Upper lobe of left lung (tissue), 6 donors: ENCODE data around the gene SH3BP4. TPM values are rescaled to one million over a fixed set of nuclear protein-coding genes. Genes with fewer than 3 reads are reported as not detected.

ENCODE experiments used
- ATAC-seq, 2 donors: fragments of 200-7000 bp; cut with Tn5 transposase; one replicate each; pipeline ENCODE4 v1.9.1; 2022; ENCODE audit warnings: mild to moderate bottlenecking in 2 of 2, moderate library complexity in 2 of 2; ENCODE audit not compliant: low FRiP score in 2 of 2
- DNase-seq, 2 donors: peaks; one replicate each; pipeline ENCODE4 v3.0.0-alpha.2; 2019 to 2020
- H3K27ac ChIP-seq, 4 donors: fragments of 200-600 bp; sonication (generic); one replicate each; pipeline ENCODE4 v1.5.1; 2016 to 2019
- H3K27me3 ChIP-seq, 4 donors: fragments of 200-600 bp; sonication (generic); one replicate each; pipeline ENCODE4 v1.5.1; 2017 to 2019
- H3K36me3 ChIP-seq, 4 donors: fragments of 200-600 bp; sonication (generic); one replicate each; pipeline ENCODE4 v1.5.1; 2016 to 2019
- H3K4me1 ChIP-seq, 4 donors: fragments of 200-600 bp; sonication (generic); one replicate each; pipeline ENCODE4 v1.5.1; 2018 to 2019
- H3K4me3 ChIP-seq, 4 donors: fragments of 200-600 bp; sonication (generic); one replicate each; pipeline ENCODE4 v1.5.1; 2017 to 2019; ENCODE audit warnings: mild to moderate bottlenecking in 2 of 4, moderate library complexity in 1 of 4
- H3K9me3 ChIP-seq, 4 donors: fragments of 200-600 bp; sonication (generic); one replicate each; pipeline ENCODE4 v1.5.1; 2018 to 2019
- CTCF ChIP-seq, 6 experiments: fragments of 450-650 bp in 4 of 6; fragments of 200-600 bp in 2 of 6; sonication (generic) in 2 of 6; IDR thresholded peaks; one replicate each; pipeline ENCODE4 v1.5.1; 2016 to 2019; ENCODE audit warnings: antibody characterized with exemption in 6 of 6
- EP300 ChIP-seq, 4 donors: sonication (generic); formaldehyde crosslinking; IDR thresholded peaks; one replicate each; pipeline ENCODE4 v1.5.1; 2017; ENCODE audit warnings: antibody characterized with exemption in 4 of 4, control low read depth in 2 of 4
- POLR2A ChIP-seq, 4 donors: fragments of 450-650 bp; IDR thresholded peaks; one replicate each; pipeline ENCODE4 v1.5.1; 2016 to 2017; ENCODE audit warnings: antibody characterized with exemption in 4 of 4, mild to moderate bottlenecking in 2 of 4
- POLR2AphosphoS5 ChIP-seq, 2 donors: sonication (generic); formaldehyde crosslinking; IDR thresholded peaks; one replicate each; pipeline ENCODE4 v1.5.1; 2017; ENCODE audit warnings: antibody characterized with exemption in 2 of 2
- WGBS, 2 donors: methylation state at CpG; one replicate each; pipeline ENCODE4 v1.1.5; 2017 to 2018; 5-methylcytosine and 5-hydroxymethylcytosine counted together
- total RNA-seq, 6 donors: library from RNA; depleted of rRNA in 4 of 6; stranded (reverse); fragments of >200 nt in 4 of 6; gene quantifications; one replicate each; pipeline versions ENCODE4 v1.1.0 to v1.2.1, GENCODE V29; 2016 to 2021
- donor health status: DM: no; HTN: no; CAD: no; lungs with moderate emphysema.
- donor health status: DM: no; HTN: yes; CAD: no; lungs with severe emphysema.

The SH3BP4 gene
- total RNA-seq, 6 donors from 2014 or later = 27.3 to 57.3 (median 33.4) TPM

- ATAC-seq (no peak), DNase-seq (no peak)
- H3K36me3 ChIP-seq = peaks cover 0 to 18% (median 0%) of the 10 kb centered on the region in 4 donors
- H3K27me3 ChIP-seq = no peaks in the 10 kb centered on the region
- H3K4me1 ChIP-seq = peaks cover 6 to 27% (median 11%) of the 10 kb centered on the region in 4 donors
- no peak overlapping the region for H3K4me3 ChIP-seq
- H3K9me3 ChIP-seq = no peaks in the 10 kb centered on the region
- TF ChIP-seq EP300 (IDR thresholded peaks at IDR 0.05) (no peak), POLR2AphosphoS5 (IDR thresholded peaks at IDR 0.05) (no peak), CTCF (IDR thresholded peaks at IDR 0.05) (no peak), POLR2A (IDR thresholded peaks at IDR 0.05) (no peak)
- H3K27ac ChIP-seq = peak overlapping the region in 2 of 4 donors; percentile 9 to 64
- 60 to 67% methylated on average over 11 of the region's 11 CpGs for WGBS, 2 donors
These were observed 48.1 kb downstream of the SH3BP4 start for GRCh38 chr2:234999740-235000425.

DNA sequence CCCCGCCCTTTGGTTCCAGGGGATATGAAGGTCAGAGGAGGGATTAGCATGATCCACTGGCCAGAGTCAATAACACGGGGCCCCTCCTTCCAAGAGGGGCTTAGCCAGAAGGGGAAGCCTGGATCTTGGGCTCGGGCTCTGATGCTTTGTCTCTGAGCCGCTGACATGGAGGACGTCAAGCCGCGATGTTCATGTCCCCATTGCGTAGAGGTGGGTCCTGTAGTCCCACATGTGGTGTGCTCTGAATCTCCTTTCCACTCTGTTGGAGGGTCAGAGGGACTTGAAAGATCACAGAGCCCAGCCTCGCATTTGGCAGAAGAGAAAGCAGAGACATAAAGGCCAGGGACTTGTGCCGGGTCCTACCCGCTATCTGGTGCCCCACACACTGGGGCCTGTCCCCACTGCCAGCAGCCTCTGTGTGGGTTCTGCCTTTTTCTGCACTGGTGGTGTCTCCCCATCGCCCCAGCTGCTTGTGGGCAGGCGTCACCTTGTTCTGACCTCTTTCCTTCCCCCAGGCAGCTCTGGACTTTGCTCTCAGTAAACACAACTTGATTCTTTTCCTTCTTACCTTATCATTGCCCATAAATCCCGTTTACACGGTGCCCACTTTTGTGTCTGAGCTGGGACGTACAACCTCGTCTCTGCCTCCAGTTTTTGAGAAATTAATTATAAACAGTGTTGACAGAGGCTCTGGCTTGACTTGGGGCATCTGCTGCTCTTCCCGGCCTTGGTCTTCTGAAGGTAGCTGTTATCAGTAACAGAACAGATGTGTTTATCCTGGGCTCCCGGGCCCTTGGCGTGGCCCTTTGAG, 48.8 kb downstream of the SH3BP4 start:
- H3K27me3 ChIP-seq = no peaks in the 10 kb centered on the region
- DNase-seq (no peak), ATAC-seq (no peak)
- TF ChIP-seq CTCF (IDR thresholded peaks at IDR 0.05) (no peak), POLR2AphosphoS5 (IDR thresholded peaks at IDR 0.05) (no peak), POLR2A (IDR thresholded peaks at IDR 0.05) (no peak), EP300 (IDR thresholded peaks at IDR 0.05) (no peak)
- peak overlapping the region in 2 of 4 donors; percentile 9 to 64 for H3K27ac ChIP-seq
- H3K4me3 ChIP-seq = no peak overlapping the region
- H3K36me3 ChIP-seq = peaks cover 0 to 17% (median 0%) of the 10 kb centered on the region in 4 donors
- H3K9me3 ChIP-seq = no peaks in the 10 kb centered on the region
- H3K4me1 ChIP-seq = peaks cover 8 to 30% (median 15%) of the 10 kb centered on the region in 4 donors
- 69 to 70% methylated on average over 20 of the region's 20 CpGs for WGBS, 2 donors

GRCh38 chr2:235001237-235002133, 49.7 kb downstream of the SH3BP4 start:
- no peak for ATAC-seq
- no peaks in the 10 kb centered on the region for H3K27me3 ChIP-seq
- peaks cover 0 to 10% (median 0%) of the 10 kb centered on the region in 4 donors for H3K36me3 ChIP-seq
- no peak for TF ChIP-seq EP300 (IDR thresholded peaks at IDR 0.05)
- no peaks in the 10 kb centered on the region for H3K9me3 ChIP-seq
- peaks cover 8 to 39% (median 17%) of the 10 kb centered on the region in 4 donors for H3K4me1 ChIP-seq
- WGBS, 2 donors = 78 to 80% methylated on average over 25 of the region's 25 CpGs
- H3K27ac ChIP-seq = peak overlapping the region in 2 of 4 donors; percentile 9 to 64
- H3K4me3 ChIP-seq = no peak overlapping the region
- DNase-seq = no peak

GRCh38 chr2:235002198-235003095, 50.6 kb downstream of the SH3BP4 start:
- Histone ChIP-seq H3K9me3 (no peaks in the 10 kb centered on the region), H3K36me3 (peaks cover 0 to 7% (median 0%) of the 10 kb centered on the region in 4 donors), H3K27ac (no peak overlapping the region), H3K4me1 (peaks cover 10 to 47% (median 24%) of the 10 kb centered on the region in 4 donors), H3K27me3 (no peaks in the 10 kb centered on the region), H3K4me3 (no peak overlapping the region)
- ATAC-seq (no peak), DNase-seq (no peak)
- WGBS, 2 donors = 74 to 78% methylated on average over 15 to 16 of the region's 16 CpGs
- no peak for TF ChIP-seq CTCF (IDR thresholded peaks at IDR 0.05)
- TF ChIP-seq EP300 (IDR thresholded peaks at IDR 0.05) = no peak
- TF ChIP-seq POLR2A (IDR thresholded peaks at IDR 0.05) = no peak
- no peak for TF ChIP-seq POLR2AphosphoS5 (IDR thresholded peaks at IDR 0.05)
